Measurements from ENCODE around the gene NKPD1.

The NKPD1 gene

DNA sequence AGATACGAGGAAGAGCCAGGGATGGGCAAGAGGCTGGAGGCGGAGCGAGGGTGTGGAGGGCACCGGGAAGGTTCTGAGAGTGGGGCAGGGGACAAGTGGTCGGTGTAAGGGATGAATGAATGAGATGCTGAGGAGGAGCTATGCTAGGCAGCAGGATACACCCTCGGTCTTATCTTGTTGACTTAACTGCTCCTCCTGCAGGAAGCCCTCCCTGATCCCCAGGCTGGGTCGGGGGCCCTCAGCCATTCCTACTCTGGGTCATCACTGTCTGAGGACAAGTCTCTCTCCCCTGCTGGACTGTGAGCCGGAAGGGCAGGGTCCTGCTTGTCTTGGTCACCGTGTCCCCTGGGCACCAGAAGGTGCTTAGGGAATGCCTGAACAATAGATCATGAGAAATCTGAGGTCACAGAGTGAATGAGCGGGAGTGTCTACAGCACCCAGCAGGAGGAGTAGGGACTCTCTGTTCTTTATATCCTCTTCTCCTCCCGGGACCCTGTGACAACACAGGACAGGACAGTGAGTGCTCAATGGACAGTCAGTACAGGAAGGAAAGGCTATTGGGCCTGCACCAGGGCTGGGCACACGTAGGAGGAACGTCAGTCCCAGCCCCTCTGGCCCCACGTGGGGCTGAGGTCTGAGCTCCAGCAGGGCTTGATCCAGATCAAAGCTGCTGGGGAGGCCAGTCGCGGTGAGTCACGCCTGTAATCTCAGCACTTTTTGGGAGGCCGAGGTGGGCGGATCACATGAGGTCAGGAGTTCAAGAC, 6.5 kb downstream of the NKPD1 start:
- DNase-seq = no peak

GRCh38 chr19:45153339-45154063, 7.3 kb downstream of the NKPD1 start:
- peak; percentile 59 for DNase-seq

- DNase-seq = peak; percentile 26
Measured at GRCh38 chr19:45152504-45153338, 8.1 kb downstream of the NKPD1 start.

GRCh38 chr19:45151821-45152503, 8.8 kb downstream of the NKPD1 start:
- no peak for DNase-seq

GRCh38 chr19:45151320-45151719, 9.5 kb downstream of the NKPD1 start:
- DNase-seq = no peak

- no peak for DNase-seq
Measured at GRCh38 chr19:45150751-45151281, 10.0 kb downstream of the NKPD1 start.

DNA sequence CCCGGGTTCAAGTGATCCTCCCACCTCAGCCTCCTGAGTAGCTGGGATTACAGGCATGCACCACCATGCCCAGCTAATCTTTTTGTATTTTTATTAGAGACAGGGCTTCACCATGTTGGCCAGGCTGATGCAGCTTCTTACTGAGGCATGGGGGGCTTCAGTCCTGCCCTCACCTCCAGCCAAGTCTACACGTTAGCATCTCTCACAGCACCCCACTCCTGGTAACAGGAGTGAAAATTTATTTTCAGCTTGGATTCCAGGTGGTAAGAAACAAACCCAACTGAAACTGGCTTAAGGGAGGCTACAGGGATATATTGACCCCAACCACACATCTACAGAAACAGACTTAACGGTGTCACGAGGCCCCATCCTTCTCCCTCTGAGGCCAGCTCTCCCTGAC, 10.6 kb downstream of the NKPD1 start:
- DNase-seq = no peak

GRCh38 chr19:45149129-45149528, 11.7 kb downstream of the NKPD1 start:
- DNase-seq = no peak

DNA sequence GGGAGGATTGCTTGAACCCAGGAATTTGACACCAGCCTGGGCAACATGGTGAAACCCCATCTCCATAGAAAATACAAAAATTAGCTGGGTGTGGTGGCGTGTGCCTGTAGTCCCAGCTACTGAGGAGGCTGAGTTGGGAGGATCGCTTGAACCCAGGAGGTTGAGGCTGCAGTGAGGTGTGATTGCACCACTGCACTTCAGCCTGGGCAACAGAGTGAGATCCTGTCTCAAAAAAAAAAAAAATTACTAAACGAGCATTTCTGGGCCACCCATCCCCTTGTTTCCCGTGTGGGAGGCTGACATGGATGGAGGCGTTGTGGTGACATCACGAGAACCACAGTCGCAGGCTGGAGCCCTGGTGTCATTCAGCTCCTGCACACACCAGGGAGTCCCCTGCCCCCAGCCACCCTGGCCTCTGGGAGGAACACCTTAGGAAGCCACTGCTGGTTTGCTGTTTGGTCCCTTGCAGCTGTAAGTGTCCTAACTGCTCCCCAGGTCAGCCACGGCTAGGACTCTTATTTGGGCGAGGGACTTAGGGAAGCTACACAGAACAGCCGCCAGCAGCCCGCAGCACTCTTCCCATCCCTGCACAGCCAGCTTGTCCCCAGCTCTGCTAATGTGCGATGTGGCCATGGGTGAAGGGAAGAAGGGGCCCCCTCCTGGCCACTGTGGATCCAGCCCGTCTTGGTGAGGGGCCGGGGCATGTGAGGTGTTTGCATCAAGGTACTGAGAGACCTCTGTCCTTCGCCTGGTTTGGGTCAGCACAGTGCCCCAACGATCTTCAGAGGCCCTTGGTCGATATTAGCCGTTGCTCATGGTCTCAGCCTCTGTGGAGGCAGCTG, 12.7 kb downstream of the NKPD1 start:
- DNase-seq = no peak

GRCh38 chr19:45146741-45147205, 14.0 kb downstream of the NKPD1 start:
- DNase-seq = no peak

DNA sequence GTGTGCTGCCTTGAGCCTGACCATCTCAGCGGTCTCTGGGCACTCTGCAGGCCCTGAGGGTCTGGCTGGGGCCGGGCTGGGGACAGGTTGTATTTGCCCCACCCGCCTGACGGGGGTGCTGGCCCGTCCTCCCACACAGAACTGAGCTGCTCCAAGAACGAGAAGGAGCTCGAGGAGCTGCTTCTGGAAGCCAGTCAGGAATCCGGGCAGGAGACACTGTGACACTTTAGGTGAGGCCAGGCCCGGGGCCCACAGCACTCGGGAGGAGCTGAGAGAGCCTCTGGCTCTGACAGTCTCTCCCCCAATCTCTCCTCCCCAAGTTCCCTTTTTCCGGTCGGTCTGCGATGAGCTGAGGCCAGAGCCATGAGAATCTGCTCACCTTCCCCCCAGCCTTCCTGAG, 14.5 kb downstream of the NKPD1 start:
- no peak for DNase-seq

GRCh38 chr19:45145270-45146189, 15.3 kb downstream of the NKPD1 start:
- no peak for DNase-seq

DNA sequence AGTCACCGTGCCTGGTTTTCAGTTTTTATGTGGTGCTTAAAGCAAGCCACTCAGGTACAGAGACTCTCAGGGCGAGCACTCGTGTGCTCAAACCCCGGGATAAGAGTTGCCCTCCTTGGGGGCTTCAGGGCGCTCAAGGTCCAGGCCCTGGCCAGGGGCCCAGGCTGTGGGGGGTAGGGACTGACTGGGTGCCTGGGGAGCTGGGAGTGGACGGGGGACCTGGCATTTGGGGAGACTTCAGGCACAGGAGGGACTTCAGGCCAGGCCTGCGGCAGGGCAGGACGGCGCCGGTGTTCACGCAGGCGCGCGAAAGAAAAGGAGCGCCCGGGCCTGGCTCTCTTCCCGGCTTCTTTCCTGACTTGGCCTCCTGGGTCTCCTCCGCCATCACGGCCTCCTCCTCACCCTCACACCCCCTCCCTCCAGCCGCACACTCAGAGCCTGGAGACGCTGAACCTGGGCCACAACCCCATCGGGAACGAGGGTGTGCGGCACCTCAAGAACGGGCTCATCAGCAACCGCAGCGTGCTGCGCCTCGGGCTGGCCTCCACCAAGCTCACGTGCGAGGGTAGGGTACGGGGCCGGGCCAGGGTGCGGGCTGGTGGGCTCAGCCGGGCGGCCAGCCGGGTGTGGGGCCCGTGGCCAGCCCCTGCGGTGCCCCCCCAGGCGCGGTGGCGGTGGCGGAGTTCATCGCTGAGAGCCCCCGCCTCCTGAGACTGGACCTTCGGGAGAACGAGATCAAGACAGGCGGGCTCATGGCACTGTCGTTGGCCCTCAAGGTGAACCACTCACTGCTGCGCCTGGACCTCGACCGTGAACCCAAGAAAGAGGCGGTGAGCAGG, 16.1 kb downstream of the NKPD1 start:
- no peak for DNase-seq

- DNase-seq = no peak
Measured at GRCh38 chr19:45142726-45143110, 18.1 kb downstream of the NKPD1 start.

DNA sequence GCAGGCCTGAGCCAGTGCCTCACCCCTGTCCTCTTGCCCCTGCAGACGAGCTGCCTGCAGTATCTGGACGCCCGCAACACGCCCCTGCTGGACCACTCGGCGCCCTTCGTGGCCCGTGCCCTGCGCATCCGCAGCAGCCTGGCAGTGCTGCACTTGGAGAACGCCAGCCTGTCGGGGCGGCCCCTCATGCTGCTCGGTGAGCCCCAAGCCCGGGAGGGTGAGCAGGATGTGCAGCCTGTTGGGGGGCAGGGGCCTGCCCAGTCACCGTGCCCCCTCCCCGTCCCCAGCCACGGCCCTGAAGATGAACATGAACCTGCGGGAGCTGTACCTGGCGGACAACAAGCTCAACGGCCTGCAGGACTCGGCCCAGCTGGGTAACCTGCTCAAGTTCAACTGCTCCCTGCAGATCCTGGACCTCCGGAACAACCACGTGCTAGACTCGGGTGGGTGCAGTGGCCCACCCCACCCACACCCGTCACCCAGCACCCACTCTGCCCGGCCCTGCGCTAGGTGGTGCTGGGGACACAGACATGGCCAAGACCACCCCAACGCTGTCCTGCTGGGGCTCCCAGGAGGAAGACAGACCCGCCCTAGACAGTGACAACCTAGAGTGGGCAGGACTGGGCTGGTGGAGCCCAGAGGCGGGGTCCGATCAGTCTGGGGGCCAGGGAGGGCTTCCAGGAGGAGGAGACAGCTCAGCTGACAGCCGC, 18.6 kb downstream of the NKPD1 start:
- no peak for DNase-seq

- DNase-seq = no peak
Measured at GRCh38 chr19:45141203-45141900, 19.4 kb downstream of the NKPD1 start.

- DNase-seq = no peak
Measured at GRCh38 chr19:45140533-45140932, 20.2 kb downstream of the NKPD1 start.

- no peak for DNase-seq
Measured at GRCh38 chr19:45140144-45140503, 20.7 kb downstream of the NKPD1 start.
